RCC 7860 (cell line): Measurements from ENCODE around the gene DNMT3B.
A peak's percentile ranks its signal among the peaks of the same experiment; 100 is the strongest.

Experiments
- DNase-seq: peaks from one replicate; pipeline ENCODE4 v3.0.0-alpha.2; 2015; ENCODE audit warnings: low spot score
- FAIRE-seq: peaks from 2 replicates; lab custom pipeline; 2012; peaks lifted over from hg19 to GRCh38; lab: Jason Lieb, UNC

Gene DNMT3B

GRCh38 chr20:32762754-32763201 is 593 bp downstream of the DNMT3B start:
- no peak for FAIRE-seq
- DNase-seq: no peak

GRCh38 chr20:32763202-32764004 is 1.2 kb downstream of the DNMT3B start:
- no peak for DNase-seq
- FAIRE-seq: no peak

DNA sequence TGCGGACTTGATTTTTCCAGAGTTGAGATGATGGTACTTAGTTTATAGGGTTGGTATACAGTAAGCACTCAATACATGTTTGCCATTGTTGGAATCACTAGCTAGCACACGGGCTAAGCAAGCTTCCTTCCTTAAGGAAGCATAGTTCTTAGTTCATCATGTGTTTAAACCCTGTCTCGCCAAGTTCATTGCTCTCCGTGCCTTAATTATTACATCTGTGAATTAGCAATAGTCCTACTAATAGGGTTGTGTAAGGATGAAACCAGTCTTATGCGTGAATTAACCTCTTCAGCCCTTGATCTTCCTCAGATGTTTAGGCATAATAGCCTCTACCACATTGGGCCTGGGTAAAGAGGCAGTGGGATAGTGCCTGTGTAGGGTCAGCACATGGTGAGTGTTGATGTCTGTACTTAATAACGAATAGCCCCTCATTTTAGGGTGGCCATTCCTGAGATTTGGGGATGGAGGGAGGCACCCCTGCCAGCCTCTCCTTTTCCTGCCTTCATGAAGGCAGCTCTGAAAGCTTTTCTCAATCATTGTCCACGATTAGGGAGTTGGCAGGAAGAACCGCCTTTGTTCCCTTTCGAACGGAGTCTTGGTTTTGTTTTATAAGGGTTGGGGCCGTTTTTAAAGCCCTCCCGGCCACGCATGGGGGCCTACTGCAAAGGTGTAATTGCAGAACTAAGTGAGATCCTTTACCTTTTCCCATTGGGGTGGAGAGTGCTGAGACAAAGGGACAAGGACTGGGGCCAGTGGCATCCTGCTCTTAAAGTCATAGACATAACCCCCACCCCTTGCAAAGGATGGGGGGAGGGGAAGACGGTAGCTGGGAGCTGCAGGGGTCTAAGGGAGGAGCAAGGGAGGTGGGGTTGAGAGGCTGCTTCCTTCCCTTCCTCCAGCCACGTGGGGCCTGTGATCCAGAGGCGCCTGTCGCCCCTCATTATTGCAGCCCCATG is 2.1 kb downstream of the DNMT3B start:
- FAIRE-seq: no peak
- no peak for DNase-seq

DNA sequence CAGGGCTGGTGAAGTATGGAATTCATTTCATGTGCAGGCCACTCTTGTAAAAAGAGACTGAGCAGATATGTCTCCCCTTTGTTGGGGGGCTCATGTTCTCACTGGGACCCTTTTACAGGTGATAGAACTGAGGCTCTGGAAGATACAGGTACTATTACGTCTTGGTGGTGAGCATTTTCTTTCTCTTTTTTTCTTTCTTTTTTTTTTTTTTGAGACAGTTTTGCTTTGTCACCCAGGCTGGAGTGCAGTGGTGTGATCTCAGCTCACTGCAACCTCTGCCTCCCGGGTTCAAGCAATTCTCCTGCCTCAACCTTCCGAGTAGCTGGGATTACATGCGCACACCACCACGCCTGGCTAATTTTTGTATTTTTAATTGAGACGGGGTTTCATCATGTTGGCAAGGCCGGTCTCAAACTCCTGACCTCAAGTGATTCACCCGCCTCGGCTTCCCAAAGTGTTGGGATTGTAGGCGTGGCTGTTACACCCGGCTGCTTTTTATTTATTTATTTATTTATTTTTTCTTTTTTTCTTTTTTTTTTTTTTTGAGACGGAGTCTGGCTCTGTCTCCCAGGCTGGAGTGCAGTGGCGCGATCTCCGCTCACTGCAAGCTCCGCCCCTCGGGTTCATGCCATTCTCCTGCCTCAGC is 3.2 kb downstream of the DNMT3B start:
- FAIRE-seq: peak; percentile 78
- peak; percentile 52 for DNase-seq

- DNase-seq: no peak
- no peak for FAIRE-seq
Measured at GRCh38 chr20:32767418-32768198, 5.4 kb downstream of the DNMT3B start.

DNA sequence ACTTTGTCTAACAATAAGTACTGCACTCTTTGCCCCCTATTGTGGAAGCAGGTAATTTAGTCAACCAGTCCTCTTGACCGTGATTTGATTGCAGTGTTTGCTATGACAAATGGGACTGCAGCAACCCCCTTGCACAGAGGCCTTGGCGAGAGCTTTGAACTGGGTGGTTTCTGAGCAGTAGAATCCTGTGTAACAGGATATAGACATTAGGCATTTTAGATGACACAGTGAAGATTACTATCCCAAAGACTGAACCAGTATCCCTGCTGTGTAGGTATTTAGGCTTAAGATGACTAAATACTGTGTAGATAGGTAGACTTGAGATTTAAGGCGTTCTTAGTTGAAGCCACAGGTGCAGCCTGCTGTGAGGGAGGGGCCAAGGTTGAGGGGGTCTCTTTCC is 9.9 kb downstream of the DNMT3B start:
- FAIRE-seq (no peak), DNase-seq (no peak)

GRCh38 chr20:32773223-32773622 is 11.0 kb downstream of the DNMT3B start:
- FAIRE-seq: no peak
- no peak for DNase-seq

DNA sequence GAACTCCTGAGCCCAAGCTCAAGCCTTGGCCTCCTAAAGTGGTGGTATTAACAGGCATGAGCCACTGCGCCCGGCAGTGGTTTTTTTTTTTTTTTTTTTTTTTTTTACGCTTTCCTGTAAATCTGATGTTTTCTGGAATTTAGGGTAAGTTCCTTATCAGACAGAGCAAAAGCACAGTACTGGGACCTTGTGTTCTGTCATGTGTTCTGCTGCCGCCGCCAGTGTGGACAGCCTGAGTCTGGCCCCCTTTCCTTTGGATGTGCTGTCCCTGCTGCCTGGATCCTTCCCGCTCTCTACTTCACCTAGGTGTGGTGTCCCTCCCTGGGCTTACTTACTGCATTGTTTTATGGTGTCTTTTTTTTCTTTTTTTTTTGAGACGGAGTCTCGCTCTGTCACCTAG is 11.7 kb downstream of the DNMT3B start:
- FAIRE-seq: no peak
- DNase-seq: no peak

DNA sequence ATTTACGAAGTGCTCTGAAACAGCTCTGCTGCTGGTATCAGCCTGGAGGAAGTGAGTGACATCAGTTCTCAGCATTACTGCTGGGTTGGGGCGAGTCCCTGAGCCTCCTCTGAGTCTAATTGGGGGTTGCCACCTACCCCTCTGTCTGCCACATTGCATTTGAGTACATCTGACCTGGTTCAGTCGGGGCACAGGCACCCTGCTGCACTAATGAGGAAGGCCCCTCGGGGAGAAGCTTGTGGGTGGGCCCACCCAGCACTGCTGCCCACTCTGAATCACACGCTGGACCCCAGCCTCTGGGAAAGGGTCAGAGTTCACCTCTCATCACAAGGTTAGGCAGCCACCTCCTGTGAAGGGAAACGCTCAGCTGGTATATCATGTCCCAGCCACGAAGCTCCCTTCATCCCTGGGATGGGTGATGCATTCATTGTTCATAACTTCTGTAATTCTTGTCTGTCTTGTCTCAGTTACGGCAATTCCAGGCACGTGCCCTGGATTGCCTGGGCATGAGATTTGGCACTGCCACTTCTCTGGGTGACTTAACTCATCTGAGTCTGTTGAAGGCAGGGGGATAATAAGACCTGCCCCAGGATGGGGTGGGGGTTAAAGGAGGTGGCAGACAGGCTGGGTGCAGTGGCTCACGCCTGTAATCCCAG is 13.3 kb downstream of the DNMT3B start:
- no peak for FAIRE-seq
- DNase-seq: no peak

GRCh38 chr20:32777177-32777956 is 15.2 kb downstream of the DNMT3B start:
- DNase-seq (peak; percentile 51), FAIRE-seq (peak; percentile 81)

DNA sequence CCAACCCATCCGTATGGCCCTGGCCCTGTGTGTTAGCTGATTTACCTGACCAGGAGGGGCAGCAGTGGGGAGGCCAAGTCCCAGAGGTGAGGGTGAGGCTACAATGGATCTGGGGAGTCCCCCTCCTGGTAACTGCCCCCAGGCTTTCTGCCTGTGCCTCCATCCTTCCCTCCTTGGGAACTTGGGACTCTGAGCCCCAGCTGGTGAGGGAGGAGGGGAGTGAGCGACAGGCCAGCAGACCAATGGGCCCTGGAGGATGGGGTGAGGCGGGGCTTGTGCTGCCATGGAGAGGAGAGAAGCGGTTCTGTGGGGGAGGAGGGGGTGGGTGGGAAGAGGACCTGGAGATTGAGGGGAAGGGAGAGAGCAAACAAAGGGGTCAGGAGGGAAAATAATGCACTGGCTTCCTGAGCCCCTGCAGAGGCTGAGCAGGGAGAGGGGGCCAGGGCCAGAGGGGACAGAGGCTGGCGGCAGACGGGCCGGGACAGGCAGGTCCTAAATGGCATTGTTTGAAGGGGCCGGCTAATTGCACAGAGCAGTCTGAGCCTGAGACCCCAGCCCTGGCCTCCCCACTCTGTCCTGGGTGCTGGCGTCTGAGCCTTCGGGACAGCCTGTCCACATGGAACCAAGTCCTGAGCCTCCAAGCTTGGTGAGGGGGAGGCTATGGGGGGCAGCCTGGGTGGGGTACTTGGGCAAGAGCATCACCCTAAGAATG is 17.5 kb downstream of the DNMT3B start:
- FAIRE-seq (no peak), DNase-seq (no peak)

- no peak for FAIRE-seq
- DNase-seq: no peak
Measured at GRCh38 chr20:32780278-32780677, 18.1 kb downstream of the DNMT3B start.

DNA sequence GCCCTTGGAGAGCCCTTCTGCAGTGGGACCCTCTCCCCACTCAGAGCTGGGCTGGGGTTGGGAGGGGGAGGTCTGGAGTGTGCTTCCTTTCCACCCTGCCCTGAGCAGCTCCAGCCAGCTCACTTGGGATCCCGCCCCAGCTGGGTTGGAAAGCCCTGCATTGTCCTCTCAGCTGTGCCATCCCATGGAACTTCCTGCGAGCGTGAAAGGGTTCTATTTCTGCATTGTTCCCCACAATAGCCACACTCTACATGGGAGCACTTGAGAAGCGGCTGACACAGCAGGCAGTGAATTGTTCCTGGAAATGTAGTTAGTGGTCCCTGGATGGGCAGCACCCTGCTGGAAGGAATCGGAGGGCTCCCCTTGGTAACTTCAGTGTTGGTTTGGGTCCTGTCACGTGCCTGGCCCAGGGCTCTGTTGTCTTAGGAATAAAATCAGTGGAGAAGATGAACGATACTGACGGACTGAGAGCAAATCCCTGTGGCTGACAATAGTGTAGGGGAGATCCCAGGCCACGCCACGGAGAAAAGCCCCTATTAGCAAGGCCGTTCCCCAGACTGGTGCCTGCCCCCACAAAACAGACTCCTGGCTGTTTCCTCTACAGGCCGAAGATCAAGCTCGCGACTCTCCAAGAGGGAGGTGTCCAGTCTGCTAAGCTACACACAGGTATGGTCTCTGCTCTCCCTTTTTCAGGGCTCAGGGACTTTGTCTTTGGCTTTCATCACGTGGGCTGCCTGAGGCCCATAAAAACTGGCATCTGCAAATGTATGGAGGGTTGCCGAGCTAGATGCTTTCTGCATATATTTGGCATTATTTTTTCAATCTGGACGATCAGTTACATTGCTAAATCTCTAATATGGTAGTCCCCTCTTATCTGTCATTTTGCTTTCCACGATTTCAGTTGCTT is 18.8 kb downstream of the DNMT3B start:
- FAIRE-seq (no peak), DNase-seq (no peak)

DNA sequence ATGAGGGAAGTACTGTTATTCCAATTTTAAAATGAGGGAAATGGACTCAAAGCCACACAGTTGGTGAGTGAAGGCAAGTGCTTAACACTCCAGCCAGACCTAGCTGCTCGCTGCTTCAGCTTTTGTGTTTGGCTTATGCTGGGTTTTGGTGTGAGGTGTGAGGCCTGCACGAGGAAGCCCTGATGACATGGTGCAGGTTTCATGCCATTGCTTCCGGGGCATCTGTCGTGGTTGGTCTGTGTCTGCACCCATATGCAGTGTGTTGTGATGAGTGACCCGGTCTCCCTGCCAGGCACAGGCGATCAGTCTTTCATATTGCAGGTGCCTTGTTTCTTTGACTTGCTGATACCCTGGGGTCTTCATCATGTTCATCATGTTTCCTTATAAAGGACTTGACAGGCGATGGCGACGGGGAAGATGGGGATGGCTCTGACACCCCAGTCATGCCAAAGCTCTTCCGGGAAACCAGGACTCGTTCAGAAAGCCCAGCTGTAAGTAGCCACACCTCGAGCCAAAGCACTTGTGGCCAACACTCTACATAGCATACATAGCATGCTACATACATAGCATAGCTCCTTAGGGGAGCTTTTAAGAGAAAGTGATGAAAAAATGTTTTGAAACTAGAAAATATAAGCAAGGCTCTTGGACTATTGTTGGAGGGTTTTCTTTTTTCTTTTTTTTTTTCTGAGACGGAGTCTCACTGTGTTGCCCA is 22.3 kb downstream of the DNMT3B start:
- FAIRE-seq (no peak), DNase-seq (no peak)

DNA sequence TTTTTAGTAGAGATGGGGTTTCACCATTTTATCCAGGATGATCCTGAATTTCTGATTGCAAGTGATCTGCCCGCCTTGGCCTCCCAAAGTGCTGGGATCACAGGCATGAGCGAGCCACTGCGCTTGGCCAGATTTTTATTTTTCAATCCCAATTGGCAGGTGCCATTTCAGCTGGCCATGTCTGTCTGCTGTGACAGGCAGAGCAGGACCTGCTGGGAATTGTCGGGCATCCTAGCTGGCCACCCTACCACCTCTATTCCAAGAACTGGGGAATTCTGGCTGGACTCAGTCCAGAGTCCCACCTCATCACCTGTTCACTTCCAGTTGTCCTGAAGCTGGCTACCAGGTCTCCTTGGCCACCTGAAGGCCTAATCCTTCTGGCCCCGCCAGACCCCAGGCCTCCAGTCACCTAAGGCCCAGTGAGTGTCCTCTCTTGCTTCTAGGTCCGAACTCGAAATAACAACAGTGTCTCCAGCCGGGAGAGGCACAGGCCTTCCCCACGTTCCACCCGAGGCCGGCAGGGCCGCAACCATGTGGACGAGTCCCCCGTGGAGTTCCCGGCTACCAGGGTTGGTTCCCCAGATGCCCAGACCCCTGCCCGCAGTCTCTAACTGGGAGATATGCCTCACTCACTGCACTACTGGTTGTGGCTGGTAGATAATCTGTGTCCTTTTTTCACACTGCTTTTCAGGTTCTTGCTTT is 24.0 kb downstream of the DNMT3B start:
- DNase-seq: no peak
- FAIRE-seq: no peak

- DNase-seq (no peak), FAIRE-seq (no peak)
Measured at GRCh38 chr20:32787168-32787567, 25.0 kb downstream of the DNMT3B start.
